H9 (cell line): Measurements from ENCODE around the gene DYNC1H1. TPM values are rescaled to one million over a fixed set of nuclear protein-coding genes. Genes with fewer than 3 reads are reported as not detected.

Source experiments
- DNase-seq: peaks from one replicate; pipeline ENCODE4 v3.0.0-alpha.2; 2017
- H2AFZ ChIP-seq: one replicate; pipeline ENCODE4 v1.6.1; 2013; ENCODE audit warnings: mild to moderate bottlenecking, low read length, control low read depth, moderate library complexity
- H2AK5ac ChIP-seq: 2 replicates; pipeline ENCODE4 v1.6.1; 2013; ENCODE audit warnings: low read length, control low read depth, mixed read lengths; ENCODE audit not compliant: insufficient read length
- H2BK120ac ChIP-seq: one replicate; pipeline ENCODE4 v1.6.1; 2013; ENCODE audit warnings: low read depth, mild to moderate bottlenecking, low read length, control low read depth, inconsistent platforms; ENCODE audit not compliant: poor library complexity, severe bottlenecking
- H2BK12ac ChIP-seq: 2 replicates; pipeline ENCODE4 v1.6.1; 2013; ENCODE audit warnings: low read length, control low read depth, mixed read lengths, low read depth; ENCODE audit not compliant: insufficient read length
- H2BK15ac ChIP-seq: 2 replicates; pipeline ENCODE4 v1.6.1; 2013; ENCODE audit warnings: low read depth, low read length, control low read depth
- H2BK20ac ChIP-seq: one replicate; pipeline ENCODE4 v1.6.1; 2013; ENCODE audit warnings: low read depth, mild to moderate bottlenecking, low read length, control low read depth, inconsistent platforms; ENCODE audit not compliant: poor library complexity, severe bottlenecking
- H2BK5ac ChIP-seq: 2 replicates; pipeline ENCODE4 v1.6.1; 2013; ENCODE audit warnings: low read length, control low read depth, mixed read lengths; ENCODE audit not compliant: insufficient read length
- H3K14ac ChIP-seq: 2 replicates; pipeline ENCODE4 v1.6.1; 2013; ENCODE audit warnings: low read length, control low read depth; ENCODE audit not compliant: insufficient read depth
- H3K18ac ChIP-seq: 2 replicates; pipeline ENCODE4 v1.6.1; 2013; ENCODE audit warnings: low read depth, mild to moderate bottlenecking, mixed read lengths, low read length, control low read depth; ENCODE audit not compliant: insufficient read length
- H3K23ac ChIP-seq: 2 replicates; pipeline ENCODE4 v1.6.1; 2013; ENCODE audit warnings: low read length, control low read depth, mixed read lengths, low read depth; ENCODE audit not compliant: insufficient read length
- H3K23me2 ChIP-seq: 2 replicates; pipeline ENCODE4 v1.6.1; 2013; ENCODE audit warnings: low read depth, mild to moderate bottlenecking, mixed read lengths, low read length, control low read depth; ENCODE audit not compliant: insufficient read length, poor library complexity, severe bottlenecking
- H3K27ac ChIP-seq: 2 replicates; pipeline ENCODE4 v1.5.1; 2013; ENCODE audit warnings: low read length, control low read depth, mixed read lengths, low read depth; ENCODE audit not compliant: insufficient read length
- H3K27me3 ChIP-seq: 2 replicates; pipeline ENCODE4 v1.6.1; 2013; ENCODE audit warnings: low read length, control low read depth, inconsistent platforms; ENCODE audit not compliant: insufficient read depth
- H3K4ac ChIP-seq: 2 replicates; pipeline ENCODE4 v1.6.1; 2013; ENCODE audit warnings: low read depth, mild to moderate bottlenecking, control low read depth, inconsistent platforms, low read length, moderate library complexity
- H3K4me1 ChIP-seq: 2 replicates; pipeline ENCODE4 v1.6.1; 2013; ENCODE audit warnings: low read length, control low read depth, inconsistent platforms; ENCODE audit not compliant: insufficient read depth
- H3K4me2 ChIP-seq: 2 replicates; pipeline ENCODE4 v1.6.1; 2013; ENCODE audit warnings: low read length, control low read depth, mixed read lengths; ENCODE audit not compliant: insufficient read length, insufficient read depth
- H3K56ac ChIP-seq: 2 replicates; pipeline ENCODE4 v1.6.1; 2013; ENCODE audit warnings: low read depth, mild to moderate bottlenecking, mixed read lengths, low read length, control low read depth; ENCODE audit not compliant: insufficient read length
- H3K79me1 ChIP-seq: 2 replicates; pipeline ENCODE4 v1.6.1; 2013; ENCODE audit warnings: low read depth, mild to moderate bottlenecking, moderate library complexity, low read length, control low read depth, inconsistent platforms; ENCODE audit not compliant: insufficient read depth, poor library complexity, severe bottlenecking
- H3K79me2 ChIP-seq: 2 replicates; pipeline ENCODE4 v1.6.1; 2013; ENCODE audit warnings: low read length, control low read depth, inconsistent platforms; ENCODE audit not compliant: insufficient read depth
- H3K9ac ChIP-seq: 2 replicates; pipeline ENCODE4 v1.6.1; 2013; ENCODE audit warnings: low read length, control low read depth, mixed read lengths; ENCODE audit not compliant: insufficient read length; ENCODE audit errors: extremely low read depth
- H3K9me3 ChIP-seq: one replicate; pipeline ENCODE4 v1.6.1; 2013; ENCODE audit warnings: low read depth, low read length, inconsistent platforms; ENCODE audit not compliant: control insufficient read depth
- H3T11ph ChIP-seq: one replicate; pipeline ENCODE4 v1.6.1; 2013; ENCODE audit warnings: mild to moderate bottlenecking, low read length, control low read depth, inconsistent platforms
- H4K20me1 ChIP-seq: one replicate; pipeline ENCODE4 v1.6.1; 2013; ENCODE audit not compliant: control insufficient read depth, insufficient read length, insufficient read depth
- H4K5ac ChIP-seq: 2 replicates; pipeline ENCODE4 v1.6.1; 2013; ENCODE audit warnings: low read depth, mild to moderate bottlenecking, mixed read lengths, low read length, control low read depth; ENCODE audit not compliant: insufficient read length
- H4K8ac ChIP-seq: replicated peaks from 2 replicates; pipeline ENCODE4 v1.6.1; 2013; ENCODE audit warnings: low read length, control low read depth, mixed read lengths, low read depth; ENCODE audit not compliant: insufficient read length
- H4K91ac ChIP-seq: 2 replicates; pipeline ENCODE4 v1.6.1; 2013; ENCODE audit warnings: low read depth, mild to moderate bottlenecking, moderate library complexity, mixed read lengths, low read length, control low read depth; ENCODE audit not compliant: insufficient read length
- H3K27ac Mint-ChIP-seq, 3 experiments: 2 replicates in 2 of 3; 3 replicates in 1 of 3; pipeline ENCODE4 v1.8.0; 2020 to 2021; ENCODE audit warnings: mixed read lengths in 3 of 3, mild to moderate bottlenecking in 1 of 3, moderate library complexity in 1 of 3
- H3K27me3 Mint-ChIP-seq: 2 replicates; pipeline ENCODE4 v1.8.0; 2021; ENCODE audit warnings: low read depth, mild to moderate bottlenecking, moderate library complexity, mixed read lengths
- H3K36me3 Mint-ChIP-seq, 3 experiments: 2 replicates in 2 of 3; 3 replicates in 1 of 3; pipeline ENCODE4 v1.8.0; 2020 to 2021; ENCODE audit warnings: low read depth in 3 of 3, mixed read lengths in 3 of 3; ENCODE audit not compliant: insufficient read depth in 1 of 3
- H3K4me1 Mint-ChIP-seq, 2 experiments: 2 replicates each; pipeline ENCODE4 v1.8.0; 2020; ENCODE audit warnings: mixed read lengths in 2 of 2
- H3K4me3 Mint-ChIP-seq, 2 experiments: 2 replicates in 1 of 2; 3 replicates in 1 of 2; pipeline ENCODE4 v1.8.0; 2020 to 2021; ENCODE audit warnings: mild to moderate bottlenecking in 2 of 2, mixed read lengths in 2 of 2, moderate library complexity in 1 of 2
- H3K9me3 Mint-ChIP-seq, 2 experiments: 2 replicates in 1 of 2; 3 replicates in 1 of 2; pipeline ENCODE4 v1.8.0; 2020; ENCODE audit warnings: mild to moderate bottlenecking in 2 of 2, mixed read lengths in 2 of 2, moderate library complexity in 1 of 2
- WGBS: extraction: QIAGEN DNeasy Blood & Tissue Kit; methylation state at CpG from one replicate; pipeline ENCODE4 v1.1.7; 2013; ENCODE audit warnings: missing lambda C conversion rate, low lambda C conversion rate, mixed read lengths; ENCODE audit not compliant: insufficient read length; ENCODE audit errors: extremely low coverage; 5-methylcytosine and 5-hydroxymethylcytosine counted together
- total RNA-seq: library from RNA; stranded (reverse); gene quantifications from 2 replicates; pipeline ENCODE4 v1.2.1, GENCODE V29; 2021
- TF ChIP-seq, protein P1 (sequence below): fragments of 200-600 bp; sonication (generic); conservative IDR thresholded peaks from 3 replicates; pipeline ENCODE4 v1.8.0; 2021; ENCODE audit warnings: antibody characterized with exemption, mild to moderate bottlenecking

The DYNC1H1 gene
- total RNA-seq, 1 experiment from 2014 or later: 359 TPM

DNA sequence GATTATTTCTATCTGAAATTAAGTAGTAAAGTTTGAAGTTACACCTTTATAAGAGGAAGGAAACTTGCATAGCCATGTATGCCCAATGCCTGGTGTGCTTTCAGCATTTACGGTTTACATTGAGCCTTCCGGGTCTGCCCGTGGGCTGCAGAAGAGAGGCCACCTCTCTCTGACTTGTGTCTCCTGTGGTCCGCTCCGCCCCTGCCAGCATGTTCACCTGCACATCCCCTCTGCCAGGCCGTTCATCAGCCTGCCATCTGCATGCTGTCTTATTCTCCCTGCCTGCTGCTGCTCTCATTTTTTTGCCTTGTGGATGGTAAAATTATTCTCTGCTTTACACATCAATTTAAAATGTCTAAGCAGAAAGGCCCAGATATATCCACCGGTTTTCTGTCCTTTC is 41.5 kb upstream of the DYNC1H1 start:
- Histone ChIP-seq H3K23me2 (no peaks in the 10 kb centered on the region), H4K5ac (no peak overlapping the region), H2BK5ac (no peak overlapping the region), H3K18ac (no peak overlapping the region), H2AFZ (no peak overlapping the region), H3K79me1 (no peaks in the 10 kb centered on the region), H2BK15ac (no peak overlapping the region), H4K20me1 (no peaks in the 10 kb centered on the region), H3K79me2 (no peaks in the 10 kb centered on the region), H3T11ph (no peak overlapping the region), H2BK12ac (no peak overlapping the region), H3K4ac (no peak overlapping the region), H3K14ac (no peak overlapping the region), H3K27ac (no peak overlapping the region), H2BK20ac (no peak overlapping the region), H4K91ac (no peak overlapping the region), H3K23ac (no peak overlapping the region), H3K56ac (no peak overlapping the region), H3K27me3 (no peaks in the 10 kb centered on the region; the same call in 1 of the 2 replicates), H4K8ac (no peak overlapping the region), H2BK120ac (no peak overlapping the region), H3K4me1 (no peaks in the 10 kb centered on the region), H2AK5ac (no peak overlapping the region), H3K9me3 (no peaks in the 10 kb centered on the region), H3K4me2 (no peak overlapping the region), H3K9ac (no peak overlapping the region)
- H3K27ac Mint-ChIP-seq: no peak overlapping the region
- H3K9me3 Mint-ChIP-seq: no peaks in the 10 kb centered on the region
- no peak overlapping the region; a peak in 1 of 5 replicates for H3K4me3 Mint-ChIP-seq
- no peak for DNase-seq
- WGBS: no CpG with 5 or more reads among the region's 7 CpGs
- no peaks in the 10 kb centered on the region; the same call in 1 of the 2 replicates for H3K27me3 Mint-ChIP-seq
- H3K4me1 Mint-ChIP-seq: peaks cover 9 to 18% of the 10 kb centered on the region in 2 experiments
- TF ChIP-seq, protein P1, sequence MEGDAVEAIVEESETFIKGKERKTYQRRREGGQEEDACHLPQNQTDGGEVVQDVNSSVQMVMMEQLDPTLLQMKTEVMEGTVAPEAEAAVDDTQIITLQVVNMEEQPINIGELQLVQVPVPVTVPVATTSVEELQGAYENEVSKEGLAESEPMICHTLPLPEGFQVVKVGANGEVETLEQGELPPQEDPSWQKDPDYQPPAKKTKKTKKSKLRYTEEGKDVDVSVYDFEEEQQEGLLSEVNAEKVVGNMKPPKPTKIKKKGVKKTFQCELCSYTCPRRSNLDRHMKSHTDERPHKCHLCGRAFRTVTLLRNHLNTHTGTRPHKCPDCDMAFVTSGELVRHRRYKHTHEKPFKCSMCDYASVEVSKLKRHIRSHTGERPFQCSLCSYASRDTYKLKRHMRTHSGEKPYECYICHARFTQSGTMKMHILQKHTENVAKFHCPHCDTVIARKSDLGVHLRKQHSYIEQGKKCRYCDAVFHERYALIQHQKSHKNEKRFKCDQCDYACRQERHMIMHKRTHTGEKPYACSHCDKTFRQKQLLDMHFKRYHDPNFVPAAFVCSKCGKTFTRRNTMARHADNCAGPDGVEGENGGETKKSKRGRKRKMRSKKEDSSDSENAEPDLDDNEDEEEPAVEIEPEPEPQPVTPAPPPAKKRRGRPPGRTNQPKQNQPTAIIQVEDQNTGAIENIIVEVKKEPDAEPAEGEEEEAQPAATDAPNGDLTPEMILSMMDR: no peak
- H3K36me3 Mint-ChIP-seq: peaks cover 0 to 10% (median 10%) of the 10 kb centered on the region in 3 experiments; a peak in 6 of 7 replicates
